Liver (tissue), 9 donors: Measurements from ENCODE around the gene KATNAL1. TPM values are rescaled to one million over a fixed set of nuclear protein-coding genes. Genes with fewer than 3 reads are reported as not detected.

Source experiments
- DNase-seq: peaks from one replicate; pipeline ENCODE4 v3.0.0-alpha.2; 2017; ENCODE audit warnings: low spot score
- H3K27ac ChIP-seq, 2 donors: one replicate each; pipeline ENCODE4 v1.7.0; 2013; ENCODE audit warnings: inconsistent platforms in 2 of 2, low read length in 2 of 2, control low read depth in 1 of 2, low read depth in 1 of 2, mild to moderate bottlenecking in 1 of 2
- H3K27me3 ChIP-seq, 4 donors: one replicate each; pipeline versions ENCODE4 v1.6.1 to v1.7.0; 2013; ENCODE audit warnings: low read length in 3 of 4, inconsistent platforms in 1 of 4, mild to moderate bottlenecking in 1 of 4, moderate library complexity in 1 of 4; ENCODE audit not compliant: control insufficient read depth in 4 of 4, insufficient read depth in 4 of 4
- H3K36me3 ChIP-seq, 4 donors: one replicate each; pipeline versions ENCODE4 v1.6.1 to v1.7.0; 2013; ENCODE audit warnings: low read length in 3 of 4, mild to moderate bottlenecking in 3 of 4, low read depth in 1 of 4, moderate library complexity in 1 of 4; ENCODE audit not compliant: control insufficient read depth in 4 of 4, insufficient read depth in 3 of 4
- H3K4me1 ChIP-seq, 4 donors: one replicate each; pipeline versions ENCODE4 v1.6.1 to v1.7.0; 2013; ENCODE audit warnings: low read length in 3 of 4, mild to moderate bottlenecking in 3 of 4, moderate library complexity in 1 of 4; ENCODE audit not compliant: control insufficient read depth in 4 of 4, insufficient read depth in 4 of 4
- H3K4me3 ChIP-seq, 3 donors: one replicate each; pipeline versions ENCODE4 v1.6.1 to v1.7.0; 2013; ENCODE audit warnings: low read length in 3 of 3, control low read depth in 1 of 3, low read depth in 1 of 3, mild to moderate bottlenecking in 1 of 3
- H3K9ac ChIP-seq, 2 donors: one replicate each; pipeline ENCODE4 v1.7.0; 2013; ENCODE audit warnings: low read length in 2 of 2, mild to moderate bottlenecking in 2 of 2, moderate library complexity in 2 of 2, control low read depth in 1 of 2, low read depth in 1 of 2
- H3K9me3 ChIP-seq, 4 donors: one replicate each; pipeline versions ENCODE4 v1.6.1 to v1.7.0; 2013; ENCODE audit warnings: low read length in 3 of 4; ENCODE audit not compliant: control insufficient read depth in 4 of 4
- ATF3 ChIP-seq: IDR thresholded peaks from 2 replicates; pipeline ENCODE4 v1.6.1; 2016; ENCODE audit warnings: antibody characterized with exemption
- CTCF ChIP-seq: fragments of 150-350 bp; IDR thresholded peaks from 2 replicates; pipeline ENCODE4 v1.5.1; 2017; ENCODE audit warnings: improper control_type of control experiment, low read depth, low read length; ENCODE audit not compliant: missing input control
- EGR1 ChIP-seq, 2 donors: IDR thresholded peaks; 2 replicates each; pipeline ENCODE4 v1.6.1; 2016 to 2018; ENCODE audit warnings: antibody characterized with exemption in 2 of 2, low read depth in 2 of 2
- FOXA1 ChIP-seq: IDR thresholded peaks from 2 replicates; pipeline ENCODE4 v1.6.1; 2016; ENCODE audit warnings: antibody characterized with exemption
- FOXA2 ChIP-seq: IDR thresholded peaks from 2 replicates; pipeline ENCODE4 v1.6.1; 2016; ENCODE audit warnings: antibody characterized with exemption
- GABPA ChIP-seq, 2 donors: IDR thresholded peaks in 1 of 2; conservative IDR thresholded peaks in 1 of 2; 2 replicates each; pipeline ENCODE4 v1.6.1; 2016; ENCODE audit warnings: antibody characterized with exemption in 2 of 2, mild to moderate bottlenecking in 1 of 2, moderate library complexity in 1 of 2
- HNF4A ChIP-seq, 2 donors: conservative IDR thresholded peaks; 2 replicates each; pipeline ENCODE4 v1.6.1; 2016; ENCODE audit warnings: antibody characterized with exemption in 2 of 2, mild to moderate bottlenecking in 2 of 2
- HNF4G ChIP-seq: IDR thresholded peaks from 2 replicates; pipeline ENCODE4 v1.6.1; 2016; ENCODE audit warnings: antibody characterized with exemption
- JUND ChIP-seq, 2 donors: IDR thresholded peaks; 2 replicates each; pipeline ENCODE4 v1.6.1; 2016; ENCODE audit warnings: antibody characterized with exemption in 2 of 2
- MAX ChIP-seq: IDR thresholded peaks from 2 replicates; pipeline ENCODE4 v1.6.1; 2016; ENCODE audit warnings: antibody characterized with exemption
- NR2F2 ChIP-seq: IDR thresholded peaks from 2 replicates; pipeline ENCODE4 v1.6.1; 2016; ENCODE audit warnings: antibody characterized with exemption
- RAD21 ChIP-seq, 2 donors: IDR thresholded peaks; 2 replicates each; pipeline ENCODE4 v1.6.1; 2016; ENCODE audit warnings: antibody characterized with exemption in 2 of 2, mild to moderate bottlenecking in 2 of 2
- REST ChIP-seq: IDR thresholded peaks from 2 replicates; pipeline ENCODE4 v1.6.1; 2016; ENCODE audit warnings: antibody characterized with exemption, mild to moderate bottlenecking
- RXRA ChIP-seq, 2 donors: IDR thresholded peaks; 2 replicates each; pipeline ENCODE4 v1.6.1; 2017 to 2018; ENCODE audit warnings: antibody characterized with exemption in 2 of 2, mild to moderate bottlenecking in 1 of 2
- SP1 ChIP-seq: IDR thresholded peaks from 2 replicates; pipeline ENCODE4 v1.6.1; 2018; ENCODE audit warnings: antibody characterized with exemption, mild to moderate bottlenecking
- TAF1 ChIP-seq: conservative IDR thresholded peaks from 2 replicates; pipeline ENCODE4 v1.6.1; 2016; ENCODE audit warnings: antibody characterized with exemption, mild to moderate bottlenecking
- YY1 ChIP-seq: IDR thresholded peaks from 2 replicates; pipeline ENCODE4 v1.6.1; 2016; ENCODE audit warnings: antibody characterized with exemption, mild to moderate bottlenecking
- ZBTB33 ChIP-seq: IDR thresholded peaks from 2 replicates; pipeline ENCODE4 v1.6.1; 2016; ENCODE audit warnings: antibody characterized with exemption
- WGBS: extraction: QIAGEN DNeasy Blood & Tissue Kit; methylation state at CpG from one replicate; pipeline ENCODE4 v1.1.7; 2013; 5-methylcytosine and 5-hydroxymethylcytosine counted together
- polyA plus RNA-seq, 2 donors: library from polyadenylated mRNA; stranded (reverse) in 1 of 2; unstranded in 1 of 2; fragments of 200-250 nt in 1 of 2; fragments of >200 nt in 1 of 2; fragmentation: Nextera tagmentation in 1 of 2; extraction: Ambion mirVana in 1 of 2; gene quantifications; one replicate each; pipeline versions ENCODE4 v1.2.1 to v1.2.3, GENCODE V29; 2013 to 2015
- total RNA-seq, 2 donors: library from RNA; depleted of rRNA; stranded (reverse); fragments of >200 nt; gene quantifications; one replicate each; pipeline ENCODE4 v1.2.3, GENCODE V29; 2014
- donor health status: healthy.
- donor health status: healthy.
- donor health status: healthy.
- donor health status: healthy.
- donor health status: healthy.

The KATNAL1 gene
- total and polyA plus RNA-seq, 4 donors: 2.7 to 12.8 (median 6.0) TPM

- H3K27ac ChIP-seq: no peak overlapping the region
- 96% methylated on average over 4 of the region's 4 CpGs for WGBS
- no peak for DNase-seq
- H3K36me3 ChIP-seq: no peaks in the 10 kb centered on the region
- no peaks in the 10 kb centered on the region for H3K27me3 ChIP-seq
- H3K4me1 ChIP-seq: peaks cover 7 to 14% (median 12%) of the 10 kb centered on the region in 4 donors
- TF ChIP-seq MAX (no peak), RAD21 (IDR thresholded peaks at IDR 0.05) (no peak), HNF4G (no peak), TAF1 (no peak), ATF3 (no peak), NR2F2 (no peak), FOXA2 (no peak), EGR1 (IDR thresholded peaks at IDR 0.05; ENCODE audit: low read depth in 2 of 2) (no peak), SP1 (no peak), ZBTB33 (no peak), FOXA1 (no peak), HNF4A (conservative IDR thresholded peaks at IDR 0.05) (no peak), JUND (IDR thresholded peaks at IDR 0.05) (no peak), CTCF (no peak), YY1 (no peak), REST (no peak), GABPA (IDR thresholded peaks at IDR 0.05 in 1 of 2, conservative IDR thresholded peaks at IDR 0.05 in 1 of 2) (no peak), RXRA (IDR thresholded peaks at IDR 0.05) (no peak)
- H3K9ac ChIP-seq: no peak overlapping the region
- no peaks in the 10 kb centered on the region for H3K9me3 ChIP-seq
- H3K4me3 ChIP-seq: no peak overlapping the region
Observed at GRCh38 chr13:30353060-30353459, 45.7 kb upstream of the KATNAL1 start.
